GM19099 (cell line): ENCODE data around the gene UQCRH.

Experiments used
- POLR2A ChIP-seq: IDR thresholded peaks from 3 replicates; pipeline ENCODE4 v1.6.1; 2011; ENCODE audit warnings: low read depth; ENCODE audit not compliant: insufficient read length; ENCODE audit errors: extremely low read depth

The UQCRH gene

DNA sequence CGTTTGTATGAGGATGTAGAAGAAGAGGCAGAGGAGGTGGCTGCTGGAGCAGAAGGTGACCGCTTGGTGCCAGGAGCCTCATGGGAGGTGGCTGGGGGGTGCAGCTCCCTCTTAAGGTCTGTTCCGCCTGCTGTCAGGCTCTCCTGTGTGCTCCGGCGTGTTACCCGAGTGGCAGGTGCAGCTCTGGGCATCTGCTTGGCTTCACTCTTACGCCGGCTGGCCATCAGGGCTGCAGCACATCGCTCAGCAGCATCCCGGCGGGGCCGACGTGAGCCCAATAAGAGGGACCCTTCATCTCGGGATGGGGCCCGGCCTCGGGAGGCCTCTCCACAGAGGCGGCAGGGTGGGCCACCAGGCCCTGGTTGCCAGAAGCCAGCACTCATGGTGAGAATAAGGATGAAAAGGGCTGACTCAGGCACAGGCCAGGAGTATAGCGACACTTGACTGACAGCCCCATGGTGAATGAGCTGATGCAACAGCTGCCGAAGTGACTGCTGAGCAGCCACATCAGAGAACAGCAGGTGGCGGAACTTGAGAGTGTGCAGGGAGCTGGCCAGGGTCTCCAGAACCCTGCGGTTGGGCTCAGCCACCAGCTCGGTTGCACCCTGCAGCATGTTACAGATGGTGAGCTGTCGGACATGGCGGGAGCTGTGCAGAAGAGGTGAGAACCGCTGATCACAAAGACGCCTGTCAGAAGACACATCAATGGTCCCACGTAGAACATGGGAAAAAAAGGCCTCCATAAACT lies 17.6 kb upstream of the UQCRH start:
- TF ChIP-seq POLR2A, result no peak

DNA sequence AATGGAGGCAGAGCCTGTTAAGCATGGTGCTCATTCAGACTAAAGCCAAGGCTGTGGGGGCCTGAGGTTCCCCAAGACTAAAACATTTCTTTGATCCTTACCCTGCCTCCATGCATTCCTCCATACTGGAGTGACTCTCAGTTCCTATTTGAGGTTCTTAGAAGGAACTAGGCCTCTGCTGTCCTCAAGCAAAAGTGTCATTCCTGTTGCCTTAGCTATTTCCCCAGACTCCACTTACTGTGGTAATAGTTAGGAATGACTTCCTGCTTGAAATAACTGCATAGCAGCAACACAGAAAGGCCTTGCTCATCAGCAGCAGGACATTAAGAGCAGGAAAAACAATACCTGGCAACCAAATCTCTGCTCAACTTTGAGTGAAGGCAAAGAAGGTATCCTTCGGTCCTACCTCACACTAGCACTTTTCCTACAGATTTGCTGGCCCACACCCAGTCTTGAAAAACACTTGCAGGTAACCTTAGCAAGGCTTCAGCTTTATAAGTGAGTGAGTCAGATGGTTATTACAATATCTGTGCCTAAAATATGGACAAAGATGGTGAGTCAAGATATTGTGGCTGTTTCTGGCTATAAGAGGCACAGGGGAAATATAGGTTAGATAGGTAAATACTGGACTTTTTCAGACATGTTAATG lies 14.9 kb upstream of the UQCRH start:
- no peak for TF ChIP-seq POLR2A

DNA sequence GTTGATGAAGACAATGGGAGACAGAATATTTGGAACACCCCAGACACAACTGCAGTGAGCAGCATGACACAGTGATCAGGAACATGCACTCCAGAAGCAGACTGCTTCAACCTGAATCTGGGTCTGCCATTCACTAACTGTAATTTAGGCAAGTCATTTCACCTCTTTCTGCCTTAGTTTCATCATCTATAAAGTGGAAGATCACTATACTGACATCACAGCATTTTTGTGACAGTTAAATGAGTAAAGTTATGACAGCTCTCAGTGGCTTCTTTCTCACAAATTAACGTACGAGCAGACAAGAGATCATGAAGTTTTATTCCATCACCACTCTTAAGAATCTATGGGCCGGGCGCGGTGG lies 14.4 kb upstream of the UQCRH start:
- no peak for TF ChIP-seq POLR2A

DNA sequence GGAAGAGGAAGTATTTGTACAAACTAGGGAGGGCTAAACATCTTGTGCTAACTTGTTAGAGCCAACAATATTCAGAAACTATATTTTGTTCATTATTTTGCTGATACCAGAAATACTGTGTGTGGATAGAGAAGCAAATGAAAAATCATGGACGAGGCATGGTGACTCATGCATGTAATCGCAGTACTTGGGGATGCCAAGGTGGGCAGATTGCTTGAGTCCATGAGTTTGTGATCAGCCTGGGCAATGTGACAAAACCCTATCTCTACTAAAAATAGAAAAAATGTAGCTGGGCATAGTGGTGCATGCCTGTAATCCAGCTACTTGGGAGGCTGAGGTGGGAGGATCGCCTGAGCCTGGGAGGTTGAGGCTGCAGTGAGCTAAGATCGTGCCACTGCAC lies 13.5 kb upstream of the UQCRH start:
- no peak for TF ChIP-seq POLR2A

DNA sequence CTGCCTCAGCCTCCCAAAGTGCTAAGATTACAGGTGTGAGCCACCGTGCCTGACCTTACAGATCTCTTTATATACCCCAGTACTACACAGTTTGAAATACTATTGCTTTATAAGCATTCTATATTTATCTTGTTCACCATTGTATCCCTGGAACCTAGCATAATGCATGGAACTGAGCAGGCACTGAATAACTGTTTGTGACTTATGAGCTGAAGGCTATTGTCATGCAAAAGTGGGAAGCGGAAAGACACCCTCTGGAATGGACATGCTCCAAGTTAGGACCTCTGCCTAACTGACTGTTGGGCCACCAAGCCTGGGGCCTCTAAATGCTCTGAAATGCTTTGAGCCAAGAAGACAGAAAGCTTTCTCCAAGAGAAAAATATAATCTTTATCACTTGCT lies 8.2 kb upstream of the UQCRH start:
- TF ChIP-seq POLR2A, result no peak

DNA sequence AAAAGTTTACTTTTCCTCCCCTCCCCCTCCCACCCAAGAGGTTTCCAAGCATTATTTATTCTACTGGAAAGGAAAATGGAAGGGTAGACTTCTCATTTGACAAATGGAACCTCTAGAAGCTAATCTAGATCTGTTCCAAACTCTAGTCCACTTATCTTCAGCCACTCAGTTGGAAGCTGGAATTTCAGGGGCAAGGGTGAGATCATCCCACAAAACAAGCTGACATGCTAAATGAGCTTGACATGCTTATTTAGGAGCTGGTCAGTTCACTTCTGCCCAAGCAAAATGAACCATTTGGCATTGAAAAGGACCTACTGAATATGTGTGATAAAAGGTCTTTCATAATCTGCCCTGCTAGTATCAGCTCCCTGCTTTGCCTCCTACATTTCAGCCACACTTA lies 5.1 kb upstream of the UQCRH start:
- TF ChIP-seq POLR2A, result no peak

DNA sequence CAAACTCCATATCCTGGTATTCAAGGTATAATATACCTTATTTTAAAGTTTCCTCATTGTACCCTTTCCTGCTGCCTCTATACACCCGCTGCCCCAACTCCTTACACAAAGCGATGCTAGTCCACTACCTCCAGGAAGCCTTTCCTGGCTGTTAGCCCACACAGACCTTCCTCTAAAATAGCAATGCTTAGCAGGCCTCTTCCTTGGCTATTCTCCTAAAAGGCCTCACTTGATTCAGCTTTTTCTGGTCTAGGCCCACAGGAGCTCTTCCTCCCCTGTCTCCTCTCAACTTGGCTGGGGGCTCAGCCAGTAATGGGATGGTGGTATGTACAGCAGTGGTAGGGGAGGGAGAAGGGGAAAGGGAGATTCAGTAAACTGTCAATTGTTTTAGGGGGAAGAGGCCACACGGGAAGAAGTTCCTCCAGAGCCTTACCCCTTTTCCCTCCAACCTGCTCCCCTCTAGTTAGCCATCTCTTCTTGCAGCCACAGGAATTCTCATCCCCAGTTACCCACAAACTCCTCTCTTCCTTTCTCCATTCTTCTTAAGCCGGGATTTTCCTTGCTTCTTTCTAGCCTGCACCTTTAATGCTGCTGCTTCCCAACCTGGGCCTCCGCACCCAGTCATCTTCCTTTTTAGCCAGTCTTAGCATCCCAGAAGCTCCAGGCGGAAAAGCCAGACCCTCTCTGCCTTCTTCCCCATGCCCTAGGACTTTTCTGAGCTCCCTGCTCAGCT lies 2.7 kb upstream of the UQCRH start:
- TF ChIP-seq POLR2A, result no peak

DNA sequence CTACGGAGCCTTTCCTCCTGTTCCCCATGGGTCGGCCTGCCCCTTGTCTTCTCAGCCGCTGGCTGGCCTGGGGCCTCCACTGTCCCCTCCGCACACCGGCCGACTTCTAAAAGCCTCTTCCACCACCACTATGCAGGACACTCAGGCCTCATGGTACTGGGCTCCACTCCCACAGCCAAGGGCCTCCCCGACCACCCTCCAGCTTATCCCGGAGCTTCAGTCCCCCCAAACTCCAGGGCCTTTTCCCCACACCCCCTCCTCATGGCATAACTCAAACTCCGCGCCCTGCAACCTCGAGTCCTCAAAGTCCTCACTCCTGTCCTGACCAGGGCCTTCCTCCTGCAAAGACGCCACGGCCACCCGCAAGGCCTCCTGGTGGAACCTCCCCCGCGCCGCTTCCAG lies 2.1 kb upstream of the UQCRH start:
- no peak for TF ChIP-seq POLR2A

DNA sequence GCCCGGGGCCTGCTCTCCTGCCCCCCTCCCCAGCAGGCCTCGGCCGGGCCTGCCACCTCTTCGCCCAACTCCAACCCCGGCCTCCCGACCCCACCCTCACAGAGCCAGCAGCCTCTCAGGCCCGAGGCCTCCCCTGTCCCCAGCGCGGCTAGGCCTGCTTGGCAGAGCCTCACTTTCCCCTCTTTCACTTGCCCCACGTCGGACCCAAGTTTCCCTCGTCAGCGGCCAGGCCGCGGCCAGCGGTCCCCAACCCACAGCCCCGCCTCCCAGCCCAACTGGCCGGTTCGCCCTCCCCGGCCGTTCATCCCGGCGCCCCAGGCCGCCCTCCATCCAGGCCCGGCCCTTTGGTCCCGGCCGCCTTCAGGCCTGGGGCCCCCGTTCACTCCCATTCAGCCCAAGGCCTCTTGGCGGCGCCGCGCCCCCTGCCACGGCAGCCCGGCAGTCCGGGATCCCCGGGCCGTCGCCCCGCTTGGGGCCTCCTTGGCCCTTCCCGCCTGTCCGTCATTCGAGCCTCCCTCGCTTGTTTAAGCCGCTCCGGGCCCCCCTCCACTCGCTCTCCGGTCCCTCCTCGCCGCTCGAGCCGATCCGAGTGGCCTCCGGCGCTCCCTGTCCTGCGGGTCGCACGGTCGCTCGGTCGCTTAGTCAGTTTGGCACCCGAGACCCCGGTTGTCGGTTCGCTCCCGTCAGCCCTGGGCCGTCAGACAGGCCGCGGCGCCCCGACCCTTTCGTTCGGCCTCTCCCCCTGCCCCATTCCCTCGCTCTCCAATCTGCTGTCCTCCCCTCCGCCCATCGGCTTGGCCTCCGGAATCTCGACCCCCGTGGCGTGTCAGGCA lies 1.5 kb upstream of the UQCRH start:
- TF ChIP-seq POLR2A, result peak; percentile 27

DNA sequence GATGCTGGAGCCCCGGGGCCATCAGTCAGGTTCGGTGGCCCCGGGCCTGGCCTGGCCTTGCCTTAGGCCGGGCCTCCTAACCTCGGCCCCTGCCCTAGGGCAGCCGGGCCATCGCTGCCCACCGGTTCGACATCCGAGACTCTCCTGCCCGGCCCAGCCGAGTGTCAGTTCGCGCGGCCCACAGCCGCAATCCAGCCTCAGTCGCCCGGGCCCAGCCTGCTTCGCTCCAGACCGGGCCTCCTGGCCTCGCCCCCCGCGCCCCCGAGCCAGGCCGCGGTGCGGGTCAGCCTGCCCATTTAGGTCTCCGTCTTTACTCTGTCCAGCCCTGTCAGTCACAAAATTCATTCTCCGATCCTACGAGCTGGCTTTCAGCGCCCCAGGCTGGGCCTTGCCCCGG lies 859 bp upstream of the UQCRH start:
- TF ChIP-seq POLR2A, result no peak

DNA sequence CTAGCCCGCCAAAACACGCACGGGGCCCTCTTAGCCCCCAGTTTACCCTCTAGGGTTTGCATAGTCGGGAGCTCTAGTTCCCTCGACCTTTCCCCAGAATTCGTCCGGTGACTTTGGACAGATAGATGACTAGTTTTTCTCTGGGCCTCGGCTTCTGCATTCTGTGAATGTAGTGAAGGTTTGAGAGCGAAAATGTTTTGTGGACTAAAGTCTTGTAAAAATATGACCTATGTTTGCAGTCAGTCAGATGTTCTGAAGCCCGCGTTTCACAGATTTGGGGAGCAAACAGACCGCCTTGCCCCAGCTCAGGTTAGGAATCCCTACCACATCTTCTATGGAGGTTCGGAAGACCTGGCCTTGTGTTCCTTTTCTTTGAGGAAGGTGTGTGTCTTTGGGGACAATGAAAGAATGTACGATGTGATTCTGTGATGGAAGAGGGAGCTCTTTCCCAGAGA lies 401 bp downstream of the UQCRH start:
- no peak for TF ChIP-seq POLR2A

DNA sequence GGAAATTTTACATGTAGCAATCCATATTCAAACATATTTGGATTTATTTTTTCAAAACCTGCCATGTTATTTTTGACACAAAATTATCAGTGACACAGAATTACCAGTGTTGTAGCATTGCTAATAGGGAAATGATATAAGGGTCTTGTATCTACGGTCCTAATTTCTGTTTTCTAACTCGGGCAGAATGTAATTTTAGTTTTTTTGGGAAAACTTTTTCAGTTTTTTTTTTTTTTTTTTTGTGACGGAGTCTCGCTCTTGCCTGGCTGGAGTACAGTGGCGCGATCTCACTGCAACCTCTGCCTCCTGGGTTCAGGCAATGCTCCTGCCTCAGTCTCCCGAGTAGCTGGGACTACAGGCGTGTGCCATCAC lies 2.6 kb downstream of the UQCRH start:
- TF ChIP-seq POLR2A, result no peak

DNA sequence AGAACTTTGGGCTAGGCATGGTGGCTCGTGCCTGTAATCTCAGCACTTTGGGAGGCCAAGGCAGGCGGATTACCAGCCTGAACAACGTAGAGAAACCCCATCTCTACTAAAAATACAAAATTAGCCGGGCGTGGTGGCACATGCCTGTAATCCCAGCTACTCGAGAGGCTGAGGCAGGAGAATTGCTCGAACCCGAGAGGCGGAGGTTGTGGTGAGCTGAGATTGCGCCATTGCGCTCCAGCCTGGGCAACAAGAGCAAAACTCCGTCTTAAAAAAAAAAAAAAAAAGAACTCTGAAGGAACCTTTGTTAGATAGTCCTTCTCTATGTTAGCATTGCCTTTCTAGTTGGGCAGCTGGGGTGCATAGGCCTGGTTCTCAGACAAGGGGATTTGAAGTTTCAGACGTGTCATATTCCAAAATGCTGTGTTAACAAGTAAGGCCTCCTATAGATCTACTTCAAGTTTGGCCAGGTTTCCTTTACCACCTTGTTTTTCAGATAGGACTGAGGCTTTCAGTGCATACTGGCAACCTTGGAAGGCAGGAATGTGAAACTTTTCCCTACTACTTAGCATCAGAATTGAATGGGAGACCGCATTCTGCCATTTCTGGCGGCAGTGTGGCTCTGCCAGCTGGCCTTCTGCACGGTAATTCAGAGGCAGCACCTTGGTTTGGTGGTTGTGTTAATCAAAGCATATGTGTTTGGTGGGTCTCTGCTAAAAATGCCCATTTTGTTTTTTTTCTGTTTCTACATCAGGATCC lies 6.1 kb downstream of the UQCRH start:
- TF ChIP-seq POLR2A, result no peak

DNA sequence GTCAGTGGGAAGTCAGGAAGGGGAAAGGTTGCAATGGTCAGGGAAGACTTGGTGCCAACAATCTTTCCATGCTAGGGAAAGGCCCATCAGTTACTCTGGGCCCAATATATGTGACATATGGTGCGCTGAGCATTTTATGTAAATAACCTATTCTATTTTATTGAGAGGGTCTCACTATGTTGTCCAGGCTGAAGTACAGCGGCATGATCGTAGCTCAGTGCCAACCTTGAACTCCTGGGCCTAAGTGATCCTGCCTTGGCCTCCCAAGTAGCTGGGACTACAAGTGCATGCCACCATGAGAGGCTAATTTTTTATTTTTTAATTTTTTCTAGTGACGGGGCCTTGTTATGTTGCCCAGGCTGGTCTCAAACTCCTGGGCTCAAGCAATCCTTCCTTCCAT lies 6.8 kb downstream of the UQCRH start:
- no peak for TF ChIP-seq POLR2A

DNA sequence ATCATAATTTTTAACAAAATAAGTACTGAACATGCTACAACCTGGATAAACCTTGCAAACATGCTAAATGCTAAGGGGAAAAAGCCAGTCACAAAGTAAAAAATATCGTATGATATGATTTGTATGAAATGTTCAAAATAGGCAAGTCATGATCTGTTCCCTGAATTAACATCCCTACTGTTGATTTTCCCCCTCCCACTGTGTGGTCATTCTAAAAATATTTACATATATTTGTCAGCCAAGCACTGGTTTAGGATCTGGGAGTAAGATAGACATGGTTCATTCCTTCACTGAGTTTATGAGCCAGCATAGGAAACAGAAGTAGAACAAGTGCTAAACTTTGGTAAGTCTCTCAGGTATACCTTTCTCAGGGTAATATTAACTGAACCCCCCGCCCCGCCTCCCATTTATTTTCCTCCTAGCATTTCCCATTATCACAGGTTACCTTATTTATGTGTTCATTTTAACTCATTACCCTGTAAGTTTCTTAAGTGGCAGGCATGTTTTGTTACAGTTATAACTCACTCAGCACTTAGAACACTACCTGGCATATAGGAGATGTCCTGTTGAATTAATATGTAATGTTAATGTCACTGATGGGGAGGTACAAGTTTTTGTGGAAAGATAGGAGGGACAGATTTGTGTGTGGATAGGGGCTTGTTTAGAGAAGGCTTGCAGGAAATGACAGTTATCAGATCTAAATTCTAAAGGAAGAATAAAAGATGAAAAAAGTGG lies 12.3 kb downstream of the UQCRH start:
- no peak for TF ChIP-seq POLR2A

DNA sequence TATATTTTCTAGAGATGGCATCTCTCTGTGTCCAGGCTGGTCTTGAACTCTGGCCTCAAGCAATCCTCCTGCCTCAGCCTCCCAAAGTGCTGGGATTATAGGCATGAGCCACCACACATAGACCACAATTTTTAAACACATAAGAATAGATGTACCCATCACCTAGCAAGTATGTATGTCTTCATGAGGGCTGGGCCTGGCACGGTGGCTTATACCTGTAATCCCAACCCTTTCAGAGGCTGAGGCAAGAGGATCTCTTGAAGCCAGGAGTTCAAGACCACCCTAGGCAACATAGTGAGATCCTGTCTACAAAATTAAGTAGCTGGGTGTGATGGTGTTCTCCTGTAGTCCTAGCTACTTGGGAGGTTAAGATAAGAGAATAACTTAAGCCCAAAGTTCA lies 13.8 kb downstream of the UQCRH start:
- TF ChIP-seq POLR2A, result no peak
